CD4-positive, alpha-beta T cell (primary cell): ENCODE measurements around the gene TEX28. TPM values are rescaled to one million over a fixed set of nuclear protein-coding genes. Genes with fewer than 3 reads are reported as not detected.
"Not testable (repeated sequence)": the region's sequence is repeated elsewhere in the genome, so short reads cannot be mapped to it uniquely, and the experiment has no call there.

ENCODE experiments used
- ATAC-seq: fragments of 200-7000 bp; cut with Tn5 transposase; one replicate; pipeline ENCODE4 v1.10.0; 2022; ENCODE audit warnings: mild to moderate bottlenecking; ENCODE audit not compliant: poor library complexity
- CTCF ChIA-PET: fragments of 350-600 bp; sonication (Branson Sonifier 250); formaldehyde crosslinking; loops from one replicate; lab custom pipeline; 2021; ENCODE audit warnings: antibody characterized with exemption, inconsistent platforms; lab: Charles Lee
- POLR2A ChIA-PET: fragments of 350-600 bp; sonication (Branson Sonifier 250); formaldehyde crosslinking; loops from one replicate; lab custom pipeline; 2021; ENCODE audit warnings: antibody characterized with exemption, inconsistent platforms; lab: Charles Lee
- DNase-seq, 14 experiments: peaks; one replicate each; pipeline ENCODE4 v3.0.0-alpha.2; 2013 to 2020; ENCODE audit warnings: mixed read lengths in 2 of 14
- H3K27ac ChIP-seq, 2 donors: one replicate each; pipeline versions ENCODE4 v1.5.1 to v1.7.0; 2013; ENCODE audit warnings: low read length in 2 of 2, low read depth in 1 of 2, mild to moderate bottlenecking in 1 of 2
- H3K27me3 ChIP-seq, 2 experiments: 1 replicate in 1 of 2; 2 replicates in 1 of 2; pipeline versions ENCODE4 v1.6.1 to v1.7.0; 2013; ENCODE audit warnings: low read length in 2 of 2, control low read depth in 1 of 2, mild to moderate bottlenecking in 1 of 2, moderate library complexity in 1 of 2; ENCODE audit not compliant: insufficient read depth in 2 of 2, control insufficient read depth in 1 of 2
- H3K36me3 ChIP-seq: one replicate; pipeline ENCODE4 v1.6.1; 2013; ENCODE audit warnings: low read length, control low read depth; ENCODE audit not compliant: insufficient read depth
- H3K4me1 ChIP-seq: one replicate; pipeline ENCODE4 v1.6.1; 2013; ENCODE audit warnings: low read length, control low read depth; ENCODE audit not compliant: insufficient read depth
- H3K4me3 ChIP-seq: one replicate; pipeline ENCODE4 v1.5.1; 2013; ENCODE audit warnings: mild to moderate bottlenecking, low read length, moderate library complexity
- H3K9me3 ChIP-seq, 2 experiments: 1 replicate in 1 of 2; 2 replicates in 1 of 2; pipeline versions ENCODE4 v1.6.1 to v1.7.0; 2013; ENCODE audit warnings: low read length in 2 of 2, mild to moderate bottlenecking in 2 of 2, control low read depth in 1 of 2, moderate library complexity in 1 of 2; ENCODE audit not compliant: control insufficient read depth in 1 of 2, insufficient read depth in 1 of 2
- H3K27ac Mint-ChIP-seq: one replicate; pipeline ENCODE4 v1.8.0; 2020; ENCODE audit warnings: mixed read lengths
- H3K27me3 Mint-ChIP-seq: one replicate; pipeline ENCODE4 v1.8.0; 2021; ENCODE audit warnings: mixed read lengths
- H3K36me3 Mint-ChIP-seq: one replicate; pipeline ENCODE4 v1.8.0; 2021; ENCODE audit warnings: low read depth, mixed read lengths
- H3K4me1 Mint-ChIP-seq: one replicate; pipeline ENCODE4 v1.8.0; 2021; ENCODE audit warnings: low read depth, mixed read lengths
- H3K4me3 Mint-ChIP-seq: one replicate; pipeline ENCODE4 v1.8.0; 2020; ENCODE audit warnings: mild to moderate bottlenecking, mixed read lengths
- H3K9me3 Mint-ChIP-seq: one replicate; pipeline ENCODE4 v1.8.0; 2020; ENCODE audit warnings: mixed read lengths
- intact Hi-C, 2 experiments: fragments of 100-400 bp; cut with DNase I in 1 of 2; cut with micrococcal nuclease in 1 of 2; formaldehyde crosslinking; loops; one replicate each; pipeline versions ENCODE4 v1.15.1 to v1.9.0; 2023 to 2025; cut with DNase I, micrococcal nuclease
- total RNA-seq, 174 experiments: library from RNA in 2 of 174; stranded (reverse) in 2 of 174; gene quantifications; one replicate each; pipeline ENCODE4 v1.2.3 and lab custom pipeline; 2021 to 2026

TEX28 gene
- total RNA-seq, 2 experiments from 2014 or later = not detected

GRCh38 chrX:154257282-154257681, 37.6 kb downstream of the TEX28 start, which contains the start of gene OPN1MW3:
OPN1MW3 (plus strand) TSS chrX:154257582; CDS start chrX:154257620, 38 bp downstream.
- DNase-seq, H3K36me3 Mint-ChIP-seq, H3K27me3 Mint-ChIP-seq, H3K4me3 Mint-ChIP-seq, H3K9me3 ChIP-seq, H3K36me3 ChIP-seq, H3K9me3 Mint-ChIP-seq, H3K27ac ChIP-seq, intact Hi-C loops, POLR2A ChIA-PET, H3K27me3 ChIP-seq, H3K27ac Mint-ChIP-seq, ATAC-seq, H3K4me1 ChIP-seq, H3K4me3 ChIP-seq, H3K4me1 Mint-ChIP-seq, CTCF ChIA-PET: not testable (repeated sequence)

GRCh38 chrX:154248076-154248475, 46.8 kb downstream of the TEX28 start:
- H3K4me1 Mint-ChIP-seq, H3K27ac Mint-ChIP-seq, H3K9me3 ChIP-seq, CTCF ChIA-PET, DNase-seq, POLR2A ChIA-PET, H3K27me3 Mint-ChIP-seq, H3K27ac ChIP-seq, ATAC-seq, H3K36me3 Mint-ChIP-seq, H3K4me3 Mint-ChIP-seq, H3K4me3 ChIP-seq, H3K9me3 Mint-ChIP-seq, H3K36me3 ChIP-seq, H3K4me1 ChIP-seq, H3K27me3 ChIP-seq, intact Hi-C loops: not testable (repeated sequence)

- H3K9me3 ChIP-seq, H3K36me3 ChIP-seq, H3K27ac ChIP-seq, H3K4me1 Mint-ChIP-seq, POLR2A ChIA-PET, H3K4me3 ChIP-seq, DNase-seq, H3K36me3 Mint-ChIP-seq, H3K4me3 Mint-ChIP-seq, H3K9me3 Mint-ChIP-seq, H3K27me3 ChIP-seq, intact Hi-C loops, H3K27ac Mint-ChIP-seq, H3K27me3 Mint-ChIP-seq, H3K4me1 ChIP-seq, CTCF ChIA-PET: not testable (repeated sequence)
- peak; percentile 93 for ATAC-seq
These were observed 47.4 kb downstream of the TEX28 start for GRCh38 chrX:154247377-154248045.

- H3K4me3 Mint-ChIP-seq, H3K27ac Mint-ChIP-seq, H3K36me3 ChIP-seq, H3K27ac ChIP-seq, H3K9me3 ChIP-seq, H3K36me3 Mint-ChIP-seq, H3K27me3 ChIP-seq, CTCF ChIA-PET, H3K9me3 Mint-ChIP-seq, H3K4me1 ChIP-seq, intact Hi-C loops, H3K4me3 ChIP-seq, H3K27me3 Mint-ChIP-seq, ATAC-seq, H3K4me1 Mint-ChIP-seq: not testable (repeated sequence)
- peak in 1 of 14 experiments; percentile 0 for DNase-seq
- POLR2A ChIA-PET = interaction anchor here (0.8 kb wide), 1 partner anchor 87 kb away, joined by 4 read pairs; no protein-coding TSS in a partner anchor
These were observed 54.9 kb downstream of the TEX28 start for GRCh38 chrX:154239982-154240503.

- POLR2A ChIA-PET, H3K4me1 Mint-ChIP-seq, H3K4me3 Mint-ChIP-seq, H3K27ac ChIP-seq, DNase-seq, H3K4me1 ChIP-seq, H3K27me3 ChIP-seq, H3K9me3 ChIP-seq, intact Hi-C loops, ATAC-seq, H3K4me3 ChIP-seq, H3K36me3 Mint-ChIP-seq, H3K9me3 Mint-ChIP-seq, H3K27ac Mint-ChIP-seq, H3K36me3 ChIP-seq, CTCF ChIA-PET, H3K27me3 Mint-ChIP-seq: not testable (repeated sequence)
These were observed 55.9 kb downstream of the TEX28 start for GRCh38 chrX:154238939-154239559.

- CTCF ChIA-PET, POLR2A ChIA-PET, H3K4me3 ChIP-seq, H3K27me3 ChIP-seq, H3K9me3 ChIP-seq, ATAC-seq, H3K27me3 Mint-ChIP-seq, H3K27ac ChIP-seq, intact Hi-C loops, H3K27ac Mint-ChIP-seq, H3K9me3 Mint-ChIP-seq, H3K4me1 ChIP-seq, H3K36me3 Mint-ChIP-seq, H3K4me1 Mint-ChIP-seq, DNase-seq, H3K4me3 Mint-ChIP-seq, H3K36me3 ChIP-seq: not testable (repeated sequence)
These were observed 61.3 kb downstream of the TEX28 start for GRCh38 chrX:154233620-154234019.

- not testable (repeated sequence) for ATAC-seq
These were observed 63.5 kb downstream of the TEX28 start for GRCh38 chrX:154231443-154231842.

More at GRCh38 chrX:154231443-154231842, 63.5 kb downstream of the TEX28 start:
- H3K36me3 ChIP-seq, H3K27ac Mint-ChIP-seq, H3K9me3 ChIP-seq, H3K27me3 Mint-ChIP-seq, H3K27ac ChIP-seq, H3K4me1 ChIP-seq, H3K4me3 ChIP-seq, H3K4me1 Mint-ChIP-seq, H3K27me3 ChIP-seq, H3K9me3 Mint-ChIP-seq, POLR2A ChIA-PET, H3K36me3 Mint-ChIP-seq, intact Hi-C loops, DNase-seq, H3K4me3 Mint-ChIP-seq, CTCF ChIA-PET: not testable (repeated sequence)
